SK-N-MC (cell line): ENCODE results near the gene ZC2HC1C.

ENCODE experiments used
- DNase-seq: peaks from one replicate; pipeline ENCODE4 v3.0.0-alpha.2; 2011; ENCODE audit warnings: low read depth, low spot score
- H3K27ac ChIP-seq: fragments of 200-600 bp; sonication (generic); 2 replicates; pipeline ENCODE4 v1.5.1; 2016; ENCODE audit warnings: mixed run types
- H3K36me3 ChIP-seq: fragments of 200-600 bp; sonication (generic); 2 replicates; pipeline ENCODE4 v1.6.1; 2017; ENCODE audit warnings: antibody characterized with exemption, low read length, mixed read lengths; ENCODE audit not compliant: insufficient read depth
- H3K4me3 ChIP-seq: fragments of 200-600 bp; sonication (generic); 2 replicates; pipeline ENCODE4 v1.5.1; 2016
- H3K9ac ChIP-seq: fragments of 200-600 bp; sonication (generic); 2 replicates; pipeline ENCODE4 v1.8.0; 2017; ENCODE audit warnings: mixed run types, mixed read lengths; ENCODE audit not compliant: insufficient read length
- H3K9me3 ChIP-seq: fragments of 200-600 bp; sonication (generic); 2 replicates; pipeline ENCODE4 v1.6.1; 2017; ENCODE audit warnings: low read depth, mild to moderate bottlenecking, antibody characterized with exemption, low read length, moderate library complexity, mixed read lengths
- EZH2 ChIP-seq: fragments of 200-600 bp; sonication (generic); IDR thresholded peaks from one replicate; pipeline ENCODE4 v1.6.1; 2017; ENCODE audit warnings: antibody characterized with exemption
- FOXP2 ChIP-seq: optimal IDR thresholded peaks from 2 replicates; pipeline ENCODE3; 2011; ENCODE audit warnings: mild to moderate bottlenecking, moderate library complexity; ENCODE audit not compliant: insufficient read depth; ENCODE audit errors: extremely low read length, control extremely low read depth
- POLR2AphosphoS5 ChIP-seq: IDR thresholded peaks from 2 replicates; pipeline ENCODE4 v1.6.1; 2012; ENCODE audit warnings: mild to moderate bottlenecking, low read depth, low read length, borderline replicate concordance

The ZC2HC1C gene

GRCh38 chr14:75127903-75128595 lies 58.6 kb downstream of the ZC2HC1C start:
- DNase-seq = no peak
- Histone ChIP-seq H3K9ac (no peak overlapping the region), H3K4me3 (no peak overlapping the region; the same call in 1 of the 2 replicates), H3K9me3 (no peaks in the 10 kb centered on the region), H3K27ac (peak overlapping the region; percentile 30; the same call in 1 of the 2 replicates), H3K36me3 (peaks cover 16% of the 10 kb centered on the region)
- TF ChIP-seq POLR2AphosphoS5 = no peak
- no peak for TF ChIP-seq EZH2
- TF ChIP-seq FOXP2 = no peak

DNA sequence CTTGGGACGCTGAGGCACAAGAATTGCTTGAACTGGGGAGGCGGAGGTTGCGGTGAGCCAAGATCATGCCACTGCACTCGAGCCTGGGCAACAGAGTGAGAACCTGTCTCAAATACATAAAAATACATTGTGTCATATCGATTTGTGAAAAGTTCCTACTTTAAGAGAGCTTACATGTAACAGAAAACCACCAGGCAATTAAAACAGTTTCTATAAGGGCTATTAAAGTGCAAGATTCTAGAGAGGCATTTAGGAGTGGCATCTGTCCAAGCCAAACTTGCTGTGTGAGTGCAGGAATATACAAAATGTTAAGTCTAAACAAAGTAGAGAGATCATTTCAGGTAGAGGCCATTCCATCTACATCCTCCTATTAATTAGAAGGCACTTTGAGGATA lies 59.2 kb downstream of the ZC2HC1C start:
- H3K9me3 ChIP-seq = peaks cover 3% of the 10 kb centered on the region; the same call in 1 of the 2 replicates
- TF ChIP-seq FOXP2 (no peak), POLR2AphosphoS5 (no peak), EZH2 (no peak)
- H3K4me3 ChIP-seq = no peak overlapping the region
- H3K36me3 ChIP-seq = peaks cover 22% of the 10 kb centered on the region
- DNase-seq = no peak
- H3K27ac ChIP-seq = peak overlapping the region; percentile 37; the same call in 1 of the 2 replicates
- no peak overlapping the region for H3K9ac ChIP-seq
